Uterus (tissue), 4 donors: Measurements from ENCODE around the gene SLC39A1. TPM values are rescaled to one million over a fixed set of nuclear protein-coding genes. Genes with fewer than 3 reads are reported as not detected.
A peak's percentile ranks its signal among the peaks of the same experiment; 100 is the strongest.

ENCODE experiments used
- DNase-seq, 2 donors: peaks; one replicate each; pipeline ENCODE4 v3.0.0-alpha.2; 2019 to 2020
- H3K27ac ChIP-seq, 2 donors: fragments of 200-600 bp; sonication (generic); 1 replicate in 1 of 2; 2 replicates in 1 of 2; pipeline ENCODE4 v1.5.1; 2016 to 2018
- H3K27me3 ChIP-seq, 2 donors: fragments of 200-600 bp; sonication (generic); one replicate each; pipeline ENCODE4 v1.5.1; 2018 to 2019; ENCODE audit warnings: control low read depth in 1 of 2
- H3K36me3 ChIP-seq, 2 donors: fragments of 200-600 bp; sonication (generic); one replicate each; pipeline ENCODE4 v1.5.1; 2019; ENCODE audit warnings: control low read depth in 1 of 2
- H3K4me1 ChIP-seq, 2 donors: fragments of 200-600 bp; sonication (generic); one replicate each; pipeline ENCODE4 v1.5.1; 2018 to 2019; ENCODE audit warnings: control low read depth in 1 of 2
- H3K4me3 ChIP-seq, 2 donors: fragments of 200-600 bp; sonication (generic); 1 replicate in 1 of 2; 2 replicates in 1 of 2; pipeline ENCODE4 v1.5.1; 2018 to 2019; ENCODE audit warnings: mild to moderate bottlenecking in 1 of 2
- H3K9me3 ChIP-seq, 2 donors: fragments of 200-600 bp; sonication (generic); one replicate each; pipeline ENCODE4 v1.5.1; 2019; ENCODE audit warnings: control low read depth in 1 of 2
- CTCF ChIP-seq, 4 experiments: fragments of 200-600 bp in 2 of 4; fragments of 450-650 bp in 2 of 4; sonication (generic) in 2 of 4; IDR thresholded peaks; one replicate each; pipeline ENCODE4 v1.5.1; 2016 to 2019; ENCODE audit warnings: antibody characterized with exemption in 4 of 4, mild to moderate bottlenecking in 2 of 4, moderate library complexity in 1 of 4
- POLR2A ChIP-seq, 2 donors: fragments of 450-650 bp; IDR thresholded peaks; one replicate each; pipeline ENCODE4 v1.6.1; 2016; ENCODE audit warnings: antibody characterized with exemption in 2 of 2, mild to moderate bottlenecking in 1 of 2, moderate library complexity in 1 of 2
- intact Hi-C: fragments of 100-400 bp; cut with DNase I; formaldehyde crosslinking; loops from one replicate; pipeline ENCODE4 v1.15.1; 2023; ENCODE audit warnings: low total_unique reads
- total RNA-seq, 4 donors: library from RNA; depleted of rRNA in 3 of 4; stranded (reverse); fragments of >200 nt in 3 of 4; gene quantifications; one replicate each; pipeline versions ENCODE4 v1.1.0 to v1.2.4, GENCODE V29; 2014 to 2023
- donor health status: DM: yes; HTN: yes; CAD: no.

The SLC39A1 gene
- total RNA-seq, 4 donors from 2014 or later = 66.3 to 96.2 (median 83.6) TPM

- Histone ChIP-seq H3K9me3 (no peaks in the 10 kb centered on the region), H3K36me3 (no peaks in the 10 kb centered on the region), H3K27me3 (no peaks in the 10 kb centered on the region), H3K4me1 (peaks cover 0 to 7% of the 10 kb centered on the region in 2 donors), H3K4me3 (no peak overlapping the region), H3K27ac (no peak overlapping the region)
- no peak for TF ChIP-seq CTCF (IDR thresholded peaks at IDR 0.05)
- no peak for TF ChIP-seq POLR2A (IDR thresholded peaks at IDR 0.05)
- intact Hi-C loops = loop anchor here (10.0 kb wide), 1 partner anchor 178 kb away; no protein-coding TSS in a partner anchor
- DNase-seq = no peak
Measured at GRCh38 chr1:153973071-153973470, 9.7 kb upstream of the SLC39A1 start.

DNA sequence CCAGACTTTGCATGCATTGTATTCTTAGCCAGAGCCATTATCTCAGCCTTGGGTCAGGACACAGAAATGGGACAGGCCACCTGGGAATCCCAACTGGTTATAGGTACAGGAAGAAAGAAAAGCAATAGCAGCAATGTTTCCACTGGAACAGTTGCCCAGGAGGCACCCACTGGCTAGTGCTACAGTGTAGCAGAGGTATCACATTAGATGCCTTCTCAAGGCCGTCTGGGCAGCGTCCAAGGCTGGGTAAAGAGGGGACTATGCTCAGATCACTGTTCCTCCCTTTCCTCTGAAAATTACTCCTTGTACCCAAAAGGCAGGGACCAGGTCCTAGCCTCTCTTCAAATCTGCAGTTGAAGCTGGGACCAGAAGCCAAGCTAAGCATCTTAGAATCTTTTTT, 7.0 kb upstream of the SLC39A1 start:
- Histone ChIP-seq H3K4me3 (no peak overlapping the region), H3K9me3 (no peaks in the 10 kb centered on the region), H3K4me1 (peaks cover 0 to 3% of the 10 kb centered on the region in 2 donors), H3K36me3 (no peaks in the 10 kb centered on the region), H3K27ac (no peak overlapping the region), H3K27me3 (no peaks in the 10 kb centered on the region)
- no peak for DNase-seq
- intact Hi-C loops = loop anchor here (10.0 kb wide), 1 partner anchor 176 kb away; no protein-coding TSS in a partner anchor
- TF ChIP-seq CTCF (IDR thresholded peaks at IDR 0.05) (no peak), POLR2A (IDR thresholded peaks at IDR 0.05) (no peak)

- Histone ChIP-seq H3K36me3 (no peaks in the 10 kb centered on the region), H3K4me3 (no peak overlapping the region), H3K9me3 (no peaks in the 10 kb centered on the region), H3K27me3 (no peaks in the 10 kb centered on the region), H3K4me1 (peaks cover 0 to 3% of the 10 kb centered on the region in 2 donors), H3K27ac (no peak overlapping the region)
- TF ChIP-seq POLR2A (IDR thresholded peaks at IDR 0.05) (no peak), CTCF (IDR thresholded peaks at IDR 0.05) (no peak)
- intact Hi-C loops = no loop called here
- DNase-seq = no peak
Measured at GRCh38 chr1:153968972-153969371, 5.6 kb upstream of the SLC39A1 start.

GRCh38 chr1:153968408-153968807, 5.1 kb upstream of the SLC39A1 start:
- H3K27me3 ChIP-seq = no peaks in the 10 kb centered on the region
- H3K4me3 ChIP-seq = peak overlapping the region; percentile 55 to 74
- H3K4me1 ChIP-seq = peaks cover 0 to 3% of the 10 kb centered on the region in 2 donors
- H3K36me3 ChIP-seq = no peaks in the 10 kb centered on the region
- no peak for DNase-seq
- H3K9me3 ChIP-seq = no peaks in the 10 kb centered on the region
- TF ChIP-seq CTCF (IDR thresholded peaks at IDR 0.05) = no peak
- H3K27ac ChIP-seq = peak overlapping the region; percentile 89 to 91
- intact Hi-C loops = no loop called here

DNA sequence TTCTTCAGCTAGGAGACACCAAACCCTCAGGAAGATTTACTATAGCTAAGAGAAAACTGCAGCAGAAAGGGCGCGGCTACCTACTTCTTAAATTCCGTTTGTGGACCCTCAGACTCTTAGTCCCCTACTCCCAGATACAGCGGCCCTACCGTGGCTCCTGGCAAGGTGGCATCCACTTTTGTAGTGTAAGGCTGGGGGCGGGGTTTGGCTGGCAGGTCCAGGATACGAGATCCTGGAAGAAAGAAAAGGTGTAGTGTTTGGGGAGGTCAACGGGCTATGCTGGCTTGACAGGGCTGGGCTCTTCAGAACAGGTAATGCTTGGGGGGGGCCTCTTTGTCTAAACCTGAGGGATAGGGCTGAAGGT, 4.6 kb upstream of the SLC39A1 start:
- intact Hi-C loops = no loop called here
- peak overlapping the region; percentile 55 to 74 for H3K4me3 ChIP-seq
- H3K27ac ChIP-seq = peak overlapping the region; percentile 89 to 91
- no peaks in the 10 kb centered on the region for H3K9me3 ChIP-seq
- DNase-seq = peak; percentile 47 to 59
- H3K27me3 ChIP-seq = no peaks in the 10 kb centered on the region
- peaks cover 0 to 3% of the 10 kb centered on the region in 2 donors for H3K4me1 ChIP-seq
- TF ChIP-seq CTCF (IDR thresholded peaks at IDR 0.05) (no peak), POLR2A (IDR thresholded peaks at IDR 0.05) (no peak)
- no peaks in the 10 kb centered on the region for H3K36me3 ChIP-seq
